HG03135 (cell line): ENCODE data around the gene USP17L27.
"Not testable (repeated sequence)": the region's sequence is repeated elsewhere in the genome, so short reads cannot be mapped to it uniquely, and the experiment has no call there.

Experiments
- ATAC-seq: cut with Tn5 transposase; IDR thresholded peaks from one replicate; pipeline ENCODE4 v1.9.1; 2021; ENCODE audit warnings: mild to moderate bottlenecking, moderate library complexity; ENCODE audit not compliant: unreplicated experiment

Gene USP17L27

GRCh38 chr4:9343848-9344247 lies at the start of gene USP17L27:
Gene USP17L27 (plus strand): TSS chr4:9344148. CDS start chr4:9344148, 0 bp downstream.
- ATAC-seq: not testable (repeated sequence)

- ATAC-seq: not testable (repeated sequence)
Observed at GRCh38 chr4:9324191-9324590, 19.8 kb upstream of the USP17L27 start.

DNA sequence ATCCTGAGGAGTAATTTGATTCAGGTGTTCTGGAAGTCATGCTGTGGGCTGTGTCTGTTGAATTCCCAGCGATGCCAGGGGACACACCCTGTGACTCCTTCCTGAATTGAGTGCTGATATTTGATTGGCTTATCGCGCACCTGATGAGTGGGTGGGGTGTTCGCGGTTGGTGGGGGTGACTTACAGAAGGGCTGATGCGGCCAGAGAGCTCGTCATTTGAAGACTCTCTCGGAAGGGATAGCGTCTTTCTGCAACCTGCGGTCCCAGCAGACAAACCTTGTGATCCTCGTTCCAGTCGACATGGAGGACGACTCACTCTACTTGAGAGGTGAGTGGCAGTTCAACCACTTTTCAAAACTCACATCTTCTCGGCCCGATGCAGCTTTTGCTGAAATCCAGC lies 19.1 kb upstream of the USP17L27 start, which contains the start of gene USP17L24:
Gene USP17L24 (plus strand): TSS at position 301 of the 400 bp plus-strand sequence. CDS start 0 bp downstream, at position 301.
- not testable (repeated sequence) for ATAC-seq

- ATAC-seq: not testable (repeated sequence)
Observed at GRCh38 chr4:9329611-9330010, 14.3 kb upstream of the USP17L27 start, which contains the start of gene USP17L25. Gene USP17L25 (plus strand): TSS chr4:9329911. CDS start chr4:9329911, 0 bp downstream.

- ATAC-seq: not testable (repeated sequence)
Observed at GRCh38 chr4:9334358-9334757, 9.6 kb upstream of the USP17L27 start, which contains the start of gene USP17L26. Gene USP17L26 (plus strand): TSS chr4:9334658. CDS start chr4:9334658, 0 bp downstream.

DNA sequence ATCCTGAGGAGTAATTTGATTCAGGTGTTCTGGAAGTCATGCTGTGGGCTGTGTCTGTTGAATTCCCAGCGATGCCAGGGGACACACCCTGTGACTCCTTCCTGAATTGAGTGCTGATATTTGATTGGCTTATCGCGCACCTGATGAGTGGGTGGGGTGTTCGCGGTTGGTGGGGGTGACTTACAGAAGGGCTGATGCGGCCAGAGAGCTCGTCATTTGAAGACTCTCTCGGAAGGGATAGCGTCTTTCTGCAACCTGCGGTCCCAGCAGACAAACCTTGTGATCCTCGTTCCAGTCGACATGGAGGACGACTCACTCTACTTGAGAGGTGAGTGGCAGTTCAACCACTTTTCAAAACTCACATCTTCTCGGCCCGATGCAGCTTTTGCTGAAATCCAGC lies 4.8 kb upstream of the USP17L27 start, which contains the start of gene USP17L5:
Gene USP17L5 (plus strand): TSS at position 301 of the 400 bp plus-strand sequence. CDS start 0 bp downstream, at position 301.
- ATAC-seq: not testable (repeated sequence)

DNA sequence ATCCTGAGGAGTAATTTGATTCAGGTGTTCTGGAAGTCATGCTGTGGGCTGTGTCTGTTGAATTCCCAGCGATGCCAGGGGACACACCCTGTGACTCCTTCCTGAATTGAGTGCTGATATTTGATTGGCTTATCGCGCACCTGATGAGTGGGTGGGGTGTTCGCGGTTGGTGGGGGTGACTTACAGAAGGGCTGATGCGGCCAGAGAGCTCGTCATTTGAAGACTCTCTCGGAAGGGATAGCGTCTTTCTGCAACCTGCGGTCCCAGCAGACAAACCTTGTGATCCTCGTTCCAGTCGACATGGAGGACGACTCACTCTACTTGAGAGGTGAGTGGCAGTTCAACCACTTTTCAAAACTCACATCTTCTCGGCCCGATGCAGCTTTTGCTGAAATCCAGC lies 4.6 kb downstream of the USP17L27 start, which contains the start of gene USP17L28:
Gene USP17L28 (plus strand): TSS at position 301 of the 400 bp plus-strand sequence. CDS start 0 bp downstream, at position 301.
- not testable (repeated sequence) for ATAC-seq

- not testable (repeated sequence) for ATAC-seq
Observed at GRCh38 chr4:9350866-9351265, 6.9 kb downstream of the USP17L27 start.

GRCh38 chr4:9353338-9353737 lies 9.4 kb downstream of the USP17L27 start, which contains the start of gene USP17L29:
Gene USP17L29 (plus strand): TSS chr4:9353638. CDS start chr4:9353638, 0 bp downstream.
- not testable (repeated sequence) for ATAC-seq

- ATAC-seq: not testable (repeated sequence)
Observed at GRCh38 chr4:9362829-9363228, 18.9 kb downstream of the USP17L27 start, which contains the start of gene USP17L30. Gene USP17L30 (plus strand): TSS chr4:9363129. CDS start chr4:9363129, 0 bp downstream.

DNA sequence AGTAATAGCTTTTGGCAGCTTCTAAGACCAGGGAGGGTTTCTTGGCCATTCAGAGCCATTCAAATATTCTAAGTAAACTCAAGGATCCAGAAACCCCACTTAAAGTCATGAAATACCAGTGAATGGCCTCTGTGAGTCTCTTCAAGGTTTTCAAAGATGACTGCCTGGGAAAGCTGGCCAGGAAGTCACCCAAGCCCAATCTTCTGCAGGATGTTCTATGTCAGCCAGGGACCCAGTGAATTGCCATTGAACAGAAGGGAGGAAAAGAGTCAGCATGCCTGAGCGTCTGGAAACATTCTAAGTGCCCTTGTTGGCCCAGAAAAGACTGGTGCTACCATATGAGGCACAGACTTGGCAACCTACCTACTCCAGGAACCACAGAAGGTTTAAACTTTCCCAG lies 35.9 kb downstream of the USP17L27 start:
- not testable (repeated sequence) for ATAC-seq

- ATAC-seq: not testable (repeated sequence)
Observed at GRCh38 chr4:9381012-9381534, 37.1 kb downstream of the USP17L27 start.

DNA sequence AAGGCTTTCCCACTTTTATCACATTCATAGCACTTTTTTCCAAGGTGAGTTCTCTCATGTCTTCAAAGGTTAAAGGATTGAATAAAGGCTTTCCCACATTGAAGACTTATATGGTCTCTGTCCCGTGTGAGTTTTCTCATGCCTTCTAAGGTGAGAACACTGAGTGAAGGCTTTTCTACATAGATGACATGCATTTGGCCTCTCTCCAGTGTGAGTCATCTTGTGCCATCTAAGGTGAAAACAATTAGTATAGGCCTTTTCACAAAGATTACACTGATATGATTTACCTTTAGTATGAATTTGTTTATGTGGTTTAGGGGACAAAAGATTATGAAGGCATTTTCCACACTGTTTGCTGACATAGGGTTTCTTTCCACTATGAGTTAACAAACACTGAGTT lies 40.2 kb downstream of the USP17L27 start:
- ATAC-seq: no peak

DNA sequence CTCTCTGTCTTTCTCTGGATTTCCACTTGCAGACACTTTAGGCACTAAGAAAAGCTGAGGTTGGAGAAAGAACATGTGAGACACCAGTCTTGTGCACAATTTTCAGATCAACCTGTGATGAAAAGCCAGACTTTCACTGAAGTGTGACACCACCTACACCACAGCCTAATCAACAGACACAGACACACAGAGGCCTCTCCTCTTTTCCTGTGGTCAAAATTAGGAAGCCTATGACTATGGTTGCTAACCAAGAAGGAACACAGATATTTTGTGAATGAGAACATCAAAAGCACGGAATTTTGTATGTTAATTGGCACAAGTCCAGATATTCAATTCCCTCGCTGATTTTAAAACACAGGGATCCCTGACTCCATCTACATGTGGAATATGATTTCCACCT lies 45.1 kb downstream of the USP17L27 start:
- not testable (repeated sequence) for ATAC-seq
